Activated naive CD4-positive, alpha-beta T cell (primary cell): ENCODE measurements around the gene ACOT13.
"Not testable (repeated sequence)": the region's sequence is repeated elsewhere in the genome, so short reads cannot be mapped to it uniquely, and the experiment has no call there.

Experiments used
- DNase-seq, 4 experiments: peaks; one replicate each; lab custom pipeline; 2025; lab: John Stamatoyannopoulos, UW

ACOT13 gene

GRCh38 chr6:24730653-24731052 is 63.8 kb downstream of the ACOT13 start:
- not testable (repeated sequence) for DNase-seq

- DNase-seq: not testable (repeated sequence)
Observed at GRCh38 chr6:24731456-24732134, 64.7 kb downstream of the ACOT13 start.

GRCh38 chr6:24734166-24734565 is 67.3 kb downstream of the ACOT13 start:
- no peak for DNase-seq

GRCh38 chr6:24734710-24735109 is 67.8 kb downstream of the ACOT13 start:
- DNase-seq: not testable (repeated sequence)

GRCh38 chr6:24738741-24739140 is 71.9 kb downstream of the ACOT13 start:
- DNase-seq: no peak

- DNase-seq: no peak
Observed at GRCh38 chr6:24740861-24741260, 74.0 kb downstream of the ACOT13 start.

GRCh38 chr6:24742216-24742738 is 75.4 kb downstream of the ACOT13 start:
- DNase-seq: no peak

- DNase-seq: no peak
Observed at GRCh38 chr6:24743265-24743943, 76.5 kb downstream of the ACOT13 start.

GRCh38 chr6:24743944-24744335 is 77.1 kb downstream of the ACOT13 start:
- DNase-seq: no peak

- no peak for DNase-seq
Observed at GRCh38 chr6:24744911-24745310, 78.0 kb downstream of the ACOT13 start.

- no peak for DNase-seq
Observed at GRCh38 chr6:24749297-24749696, 82.4 kb downstream of the ACOT13 start.

- not testable (repeated sequence) for DNase-seq
Observed at GRCh38 chr6:24750878-24751277, 84.0 kb downstream of the ACOT13 start.

- DNase-seq: no peak
Observed at GRCh38 chr6:24752503-24752902, 85.6 kb downstream of the ACOT13 start.

GRCh38 chr6:24752917-24753492 is 86.1 kb downstream of the ACOT13 start:
- DNase-seq: no peak

GRCh38 chr6:24753545-24753944 is 86.7 kb downstream of the ACOT13 start:
- no peak for DNase-seq

GRCh38 chr6:24754378-24754777 is 87.5 kb downstream of the ACOT13 start:
- DNase-seq: not testable (repeated sequence)
